GM18502 (cell line): Measurements from ENCODE around the gene CERS6.
"Not testable (repeated sequence)": the region's sequence is repeated elsewhere in the genome, so short reads cannot be mapped to it uniquely, and the experiment has no call there.

ENCODE experiments used
- ATAC-seq: cut with Tn5 transposase; IDR thresholded peaks from one replicate; pipeline ENCODE4 v1.9.1; 2021; ENCODE audit warnings: mild to moderate bottlenecking; ENCODE audit not compliant: unreplicated experiment, poor library complexity

The CERS6 gene

DNA sequence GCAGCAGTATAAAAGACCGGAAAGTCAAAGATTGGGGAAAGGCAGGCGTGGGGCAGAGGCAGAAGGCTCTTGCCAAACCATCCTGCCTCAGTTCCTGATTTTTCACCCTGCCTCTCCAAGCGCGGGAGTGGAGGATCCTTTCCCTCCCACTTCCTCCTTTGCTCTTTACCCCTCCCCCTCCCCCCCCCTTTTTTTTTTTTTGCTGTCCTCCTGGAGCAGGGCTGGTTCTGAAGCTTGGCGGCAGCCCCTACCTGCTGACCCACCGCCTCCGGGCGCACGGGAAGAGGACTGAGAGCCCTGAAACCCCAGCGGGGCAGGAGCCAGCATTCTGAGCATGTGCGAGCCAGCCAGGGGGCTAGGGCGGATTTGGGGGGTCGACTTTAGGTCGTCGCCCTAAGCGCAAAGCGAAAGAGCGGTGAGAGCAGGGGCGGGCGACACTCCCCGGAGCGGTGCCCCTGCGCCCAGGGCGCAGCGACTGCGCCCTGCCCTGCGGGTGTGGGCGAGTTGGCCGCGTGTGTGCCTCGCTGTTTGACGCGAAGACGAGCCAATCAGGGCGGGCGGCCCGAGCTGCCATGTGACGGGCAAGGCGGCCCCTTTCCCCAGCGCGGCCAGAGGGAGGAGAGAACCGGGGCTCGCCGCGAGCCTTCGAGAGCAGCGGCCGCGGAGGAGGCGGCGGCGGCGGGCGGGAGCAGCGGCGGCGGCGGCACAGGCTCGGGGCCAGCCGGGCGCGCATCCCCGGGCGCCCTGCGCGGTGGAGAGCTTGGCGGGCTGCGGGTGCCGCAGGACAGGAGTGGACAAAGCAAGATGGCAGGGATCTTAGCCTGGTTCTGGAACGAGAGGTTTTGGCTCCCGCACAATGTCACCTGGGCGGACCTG lies at the start of gene CERS6:
CERS6 (plus strand) TSS at position 628 of the 876 bp plus-strand sequence; CDS start at position 805, 177 bp downstream.
- peak; percentile 93 for ATAC-seq

DNA sequence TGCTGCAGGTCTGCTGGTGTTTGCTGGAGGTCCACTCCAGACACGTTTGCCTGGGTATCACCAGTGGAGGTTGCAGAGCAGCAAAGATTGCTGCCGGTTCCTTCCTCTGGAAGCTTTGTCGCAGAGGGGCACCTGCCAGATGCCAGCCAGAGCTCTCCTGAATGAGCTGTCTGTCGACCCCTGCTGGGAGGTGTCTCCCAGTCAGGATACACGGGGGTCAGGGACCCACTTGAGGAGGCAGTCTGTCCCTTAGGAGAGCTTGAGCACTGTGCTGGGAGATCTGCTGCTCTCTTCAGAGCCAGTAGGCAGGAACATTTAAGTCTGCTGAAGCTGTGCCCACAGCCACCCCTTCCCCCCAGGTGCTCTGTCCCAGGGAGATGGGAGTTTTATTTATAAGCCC lies 43.8 kb upstream of the CERS6 start:
- not testable (repeated sequence) for ATAC-seq

DNA sequence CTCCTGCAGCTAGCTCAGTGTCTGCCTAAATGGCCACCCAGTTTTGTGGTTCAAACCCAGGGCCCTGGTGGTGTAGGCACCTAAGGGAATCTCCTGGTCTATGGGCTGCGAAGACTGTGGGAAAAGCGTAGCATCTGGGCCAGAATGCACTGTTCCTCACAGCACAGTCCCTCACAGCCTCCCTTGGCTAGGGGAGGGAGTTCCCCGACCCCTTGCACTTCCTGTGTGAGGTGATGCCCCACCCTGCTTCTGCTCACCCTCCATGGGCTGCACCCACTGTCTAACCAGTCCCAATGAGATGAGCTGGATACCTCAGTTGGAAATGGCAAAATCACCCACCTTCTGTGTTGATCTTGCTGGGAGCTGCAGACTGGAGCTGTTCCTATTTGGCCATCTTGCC lies 43.0 kb upstream of the CERS6 start:
- not testable (repeated sequence) for ATAC-seq

DNA sequence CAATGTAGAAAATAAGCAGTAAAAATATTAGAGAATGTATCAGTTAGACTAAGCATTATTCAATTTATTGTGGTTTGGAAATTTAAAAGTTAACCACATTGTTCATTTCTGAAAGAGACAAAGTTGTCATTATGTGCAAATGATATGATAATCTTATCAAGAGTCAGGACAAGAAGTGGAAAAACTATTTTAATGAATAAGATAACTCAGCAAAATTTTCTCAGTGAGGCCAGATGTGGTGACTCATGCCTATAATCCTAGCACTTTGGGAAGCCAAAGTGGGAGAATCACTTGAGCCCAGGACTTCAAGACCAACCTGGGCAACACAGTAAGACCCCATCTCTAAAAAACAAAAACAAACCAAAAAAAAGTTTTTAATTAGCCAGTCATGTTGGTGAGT lies 39.5 kb upstream of the CERS6 start:
- no peak for ATAC-seq

- ATAC-seq, result peak; percentile 87
Observed at GRCh38 chr2:168422584-168422983, 33.5 kb upstream of the CERS6 start.

DNA sequence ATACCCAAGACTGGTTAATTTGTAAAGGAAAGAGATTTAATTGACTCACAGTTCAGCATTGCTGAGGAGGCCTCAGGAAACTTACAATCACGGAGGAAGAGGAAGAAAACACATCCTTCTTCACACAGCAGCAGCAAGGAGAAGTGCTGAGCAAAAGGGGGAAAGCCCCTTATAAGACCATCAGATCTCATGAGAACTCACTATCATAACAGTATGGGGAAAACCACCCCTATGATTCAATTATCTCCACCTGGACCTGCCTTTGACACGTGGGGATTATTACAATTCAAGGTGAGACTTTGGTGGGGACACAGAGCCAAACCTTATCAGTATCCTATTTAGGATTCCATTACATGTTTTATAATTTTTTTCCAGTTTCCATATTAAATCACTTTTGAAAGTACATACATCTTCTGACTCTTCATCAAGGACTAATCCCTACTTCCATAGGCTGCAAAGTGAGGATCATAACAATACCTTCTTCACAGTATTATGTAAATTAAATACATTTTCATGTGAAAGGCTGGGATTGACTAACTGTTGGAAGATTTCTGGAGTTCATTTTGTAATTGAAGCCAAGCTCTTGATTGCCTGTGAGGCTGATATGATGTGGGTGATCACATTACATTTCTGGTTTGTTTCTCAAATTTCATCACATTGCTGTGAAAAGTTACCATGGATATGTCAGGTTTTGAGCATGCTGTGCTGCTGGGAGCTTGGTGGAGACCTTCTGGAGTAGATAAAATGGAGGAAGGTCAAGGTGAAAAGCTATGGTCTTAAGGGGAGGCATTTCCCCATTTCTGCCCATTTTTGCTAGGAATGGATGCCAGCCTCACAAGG lies 31.7 kb upstream of the CERS6 start:
- no peak for ATAC-seq

DNA sequence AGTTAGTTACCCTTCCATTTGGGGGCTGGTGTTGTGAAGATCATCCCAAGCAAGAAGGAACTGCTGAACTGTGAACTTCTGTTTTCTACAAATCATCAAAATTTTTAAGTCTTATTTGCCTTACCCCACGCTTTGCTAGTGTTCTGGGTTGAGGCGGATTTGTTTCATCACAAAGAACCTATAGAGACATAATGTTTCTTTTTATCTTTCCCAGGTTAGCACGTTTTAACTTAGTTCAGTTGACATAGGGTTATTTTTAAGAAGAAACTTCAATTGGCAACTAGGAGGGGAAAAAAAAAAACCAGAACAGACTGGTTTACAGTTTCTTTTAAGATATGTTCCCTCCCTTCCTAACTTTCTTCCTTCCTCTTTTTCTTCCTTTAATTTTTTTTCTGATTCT lies 31.1 kb upstream of the CERS6 start:
- no peak for ATAC-seq

DNA sequence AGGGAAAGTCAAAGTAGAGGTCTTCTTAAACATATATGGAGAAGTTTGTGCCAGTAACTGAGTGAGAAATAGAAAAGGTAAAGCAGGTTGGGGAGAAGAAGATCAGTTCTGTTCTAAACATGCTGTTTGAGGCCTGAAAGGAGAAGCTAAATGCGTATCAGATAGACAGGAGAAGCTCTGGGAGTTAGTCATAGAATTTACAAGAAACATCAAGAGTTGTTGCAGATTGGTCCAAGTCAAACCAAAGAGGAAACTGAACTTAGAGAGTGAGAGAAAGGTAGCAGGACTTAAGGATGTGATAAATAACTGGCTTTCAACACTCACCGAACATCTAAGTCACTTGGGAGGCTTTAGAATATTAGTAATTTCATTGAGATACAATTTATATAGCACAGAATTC lies 29.2 kb upstream of the CERS6 start:
- no peak for ATAC-seq

DNA sequence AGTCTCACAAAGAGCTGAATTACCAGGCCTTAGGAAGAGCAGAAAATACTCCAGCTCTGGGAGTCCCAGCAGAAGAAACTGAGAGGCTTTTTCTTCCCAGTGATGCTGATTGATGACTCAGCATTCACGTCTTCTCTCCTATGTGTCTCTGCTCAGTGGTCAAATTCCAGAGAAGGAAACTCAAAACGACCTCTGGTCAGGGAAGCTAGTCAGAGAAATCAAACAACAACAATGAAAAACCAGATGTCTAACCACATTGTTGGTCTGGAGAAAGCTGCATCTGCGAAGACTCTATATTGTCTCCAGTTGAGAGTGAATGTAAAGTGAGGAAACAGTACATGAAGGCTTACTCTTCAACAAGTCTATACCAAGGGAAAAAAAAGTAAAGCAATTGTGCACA lies 28.6 kb upstream of the CERS6 start:
- no peak for ATAC-seq

GRCh38 chr2:168428431-168428830 lies 27.6 kb upstream of the CERS6 start:
- no peak for ATAC-seq

DNA sequence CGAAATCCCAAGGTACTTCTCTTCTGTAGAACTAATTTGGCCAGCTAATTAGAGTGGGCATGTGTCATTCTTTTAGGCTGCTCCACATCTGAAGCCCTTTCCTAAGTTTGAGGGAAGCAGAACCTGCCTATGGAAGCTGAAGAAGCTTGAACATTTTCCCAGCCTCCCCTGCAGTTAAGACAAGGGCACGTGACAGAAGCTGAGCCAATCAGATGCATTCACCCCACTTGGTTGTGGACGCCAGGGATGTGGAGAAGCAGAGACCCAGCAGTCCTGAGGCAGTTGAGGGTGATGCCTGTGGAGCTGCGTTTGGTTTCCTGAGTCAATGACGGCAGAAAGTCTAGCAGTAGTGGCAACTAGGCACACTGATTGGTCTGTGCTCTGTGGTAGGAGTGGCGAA lies 26.1 kb upstream of the CERS6 start:
- no peak for ATAC-seq

GRCh38 chr2:168430431-168430830 lies 25.6 kb upstream of the CERS6 start:
- ATAC-seq, result no peak

DNA sequence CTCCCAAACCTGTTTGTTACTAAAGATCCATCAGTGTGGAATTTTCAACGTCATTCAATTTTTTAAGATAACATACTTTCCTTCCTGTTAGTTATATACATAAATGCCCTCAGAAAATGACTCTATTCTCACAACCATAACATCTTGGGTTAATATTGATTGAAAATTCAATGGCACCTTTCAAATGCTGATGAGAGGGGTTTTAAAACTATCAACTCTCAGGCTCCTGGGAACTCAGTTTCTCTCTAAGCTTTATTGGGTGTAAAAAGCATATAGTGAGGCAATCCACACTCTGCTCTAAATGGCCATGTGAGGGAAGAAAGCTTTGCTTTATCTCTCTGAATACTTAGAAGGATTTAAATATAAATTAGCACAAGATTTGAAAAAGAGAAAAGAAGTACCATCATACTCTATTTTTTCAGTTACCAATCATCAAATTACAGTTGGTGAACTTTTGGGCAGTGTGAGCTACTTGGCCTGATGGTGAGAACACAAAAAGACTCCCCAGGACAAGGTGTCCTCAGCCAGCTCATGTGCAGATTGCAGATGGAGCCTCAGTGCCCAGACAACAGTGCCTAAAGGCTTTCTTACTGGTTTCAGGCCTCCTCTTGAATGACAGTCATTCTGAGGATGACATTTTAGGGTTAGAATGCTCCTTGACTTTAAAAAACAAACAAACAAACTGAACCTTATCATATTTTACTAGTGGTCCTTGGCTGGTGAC lies 24.6 kb upstream of the CERS6 start:
- ATAC-seq, result no peak

DNA sequence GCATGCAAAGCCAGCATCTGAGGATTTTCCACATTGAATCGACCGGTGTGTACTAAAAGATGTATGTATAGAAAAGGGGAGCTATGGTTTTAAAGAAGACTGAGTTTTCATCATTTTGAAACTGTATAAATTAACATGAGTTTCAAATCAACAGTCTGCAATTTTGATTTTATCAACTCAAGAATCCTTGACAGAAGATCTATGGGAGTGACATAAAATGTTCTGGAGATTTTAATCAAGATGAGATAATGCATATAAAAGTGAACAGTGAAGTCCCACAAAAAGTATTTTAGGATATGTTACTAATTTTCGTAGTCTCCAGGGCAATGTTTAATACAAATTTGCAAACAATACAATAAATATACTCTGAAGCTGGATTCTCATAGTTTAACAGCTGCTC lies 24.0 kb upstream of the CERS6 start:
- no peak for ATAC-seq

GRCh38 chr2:168432565-168433186 lies 23.4 kb upstream of the CERS6 start:
- peak; percentile 66 for ATAC-seq

- no peak for ATAC-seq
Observed at GRCh38 chr2:168433527-168433926, 22.5 kb upstream of the CERS6 start.

DNA sequence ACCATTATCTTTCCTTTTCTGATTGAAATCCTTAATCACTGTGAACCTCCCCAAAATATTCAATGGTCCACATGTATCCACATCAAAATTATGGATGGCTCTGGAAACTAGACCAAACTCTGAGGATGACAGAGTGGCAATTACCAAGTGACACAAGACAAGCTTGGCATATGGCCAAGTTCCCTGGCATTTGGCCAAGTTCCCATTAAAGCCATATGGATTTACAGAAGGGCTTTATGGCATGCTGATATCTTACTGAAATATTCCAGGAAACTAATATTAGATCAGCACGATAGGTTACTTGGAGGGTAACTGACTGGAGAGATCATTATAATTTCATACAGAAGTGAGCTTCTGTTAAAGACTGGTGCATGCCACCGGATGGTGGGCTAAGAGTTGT lies 21.9 kb upstream of the CERS6 start:
- ATAC-seq, result no peak

- ATAC-seq, result no peak
Observed at GRCh38 chr2:168436840-168437239, 19.2 kb upstream of the CERS6 start.

DNA sequence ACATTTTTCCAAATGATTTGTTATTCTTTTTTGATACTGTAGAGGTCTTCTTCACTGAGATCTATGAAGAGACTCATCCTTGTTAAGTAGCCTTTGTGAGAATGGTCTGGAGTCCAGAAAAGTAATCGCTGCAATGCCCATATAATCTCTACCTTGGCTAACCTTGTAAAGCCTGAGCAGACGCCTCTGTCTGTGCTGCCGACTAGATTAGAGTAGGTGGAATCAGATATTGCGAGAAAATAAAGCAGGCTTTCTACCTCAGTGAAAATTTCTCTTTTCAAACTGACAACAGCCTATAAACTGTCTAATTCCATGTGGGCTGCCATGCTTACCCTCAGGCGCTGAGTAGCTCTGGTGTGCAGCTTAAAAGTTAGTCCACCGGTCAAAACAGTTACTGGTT lies 17.5 kb upstream of the CERS6 start:
- no peak for ATAC-seq

GRCh38 chr2:168439536-168439935 lies 16.5 kb upstream of the CERS6 start:
- ATAC-seq, result no peak
